ENCODE results near the gene ZAP70.
A peak's percentile ranks its signal among the peaks of the same experiment; 100 is the strongest.

The ZAP70 gene

GRCh38 chr2:97740590-97741182 is 27.3 kb downstream of the ZAP70 start:
- TF ChIP-seq CTCF (IDR thresholded peaks at IDR 0.05): peak; percentile 87

GRCh38 chr2:97741251-97741650 is 27.9 kb downstream of the ZAP70 start:
- TF ChIP-seq CTCF (IDR thresholded peaks at IDR 0.05): no peak

- no peak for TF ChIP-seq CTCF (IDR thresholded peaks at IDR 0.05)
Measured at GRCh38 chr2:97741686-97742085, 28.3 kb downstream of the ZAP70 start.

GRCh38 chr2:97742381-97742847 is 29.0 kb downstream of the ZAP70 start:
- TF ChIP-seq CTCF (IDR thresholded peaks at IDR 0.05): no peak

- TF ChIP-seq CTCF (IDR thresholded peaks at IDR 0.05): no peak
Measured at GRCh38 chr2:97743913-97744312, 30.5 kb downstream of the ZAP70 start.

- no peak for TF ChIP-seq CTCF (IDR thresholded peaks at IDR 0.05)
Measured at GRCh38 chr2:97745474-97746174, 32.2 kb downstream of the ZAP70 start.

- no peak for TF ChIP-seq CTCF (IDR thresholded peaks at IDR 0.05)
Measured at GRCh38 chr2:97747285-97747684, 33.9 kb downstream of the ZAP70 start.
